Stimulated activated CD8-positive, alpha-beta memory T cell treated with anti-CD3 and anti-CD28 coated beads, Interleukin-7, amount 100 ng/mL, for 1 hour (primary cell): Measurements from ENCODE around the gene EXOC3L4.
"Not testable (repeated sequence)": the region's sequence is repeated elsewhere in the genome, so short reads cannot be mapped to it uniquely, and the experiment has no call there.

Experiments
- DNase-seq, 2 donors: peaks; one replicate each; pipeline ENCODE4 v3.0.0-alpha.2; 2020; ENCODE audit warnings: low read depth in 2 of 2

Gene EXOC3L4

DNA sequence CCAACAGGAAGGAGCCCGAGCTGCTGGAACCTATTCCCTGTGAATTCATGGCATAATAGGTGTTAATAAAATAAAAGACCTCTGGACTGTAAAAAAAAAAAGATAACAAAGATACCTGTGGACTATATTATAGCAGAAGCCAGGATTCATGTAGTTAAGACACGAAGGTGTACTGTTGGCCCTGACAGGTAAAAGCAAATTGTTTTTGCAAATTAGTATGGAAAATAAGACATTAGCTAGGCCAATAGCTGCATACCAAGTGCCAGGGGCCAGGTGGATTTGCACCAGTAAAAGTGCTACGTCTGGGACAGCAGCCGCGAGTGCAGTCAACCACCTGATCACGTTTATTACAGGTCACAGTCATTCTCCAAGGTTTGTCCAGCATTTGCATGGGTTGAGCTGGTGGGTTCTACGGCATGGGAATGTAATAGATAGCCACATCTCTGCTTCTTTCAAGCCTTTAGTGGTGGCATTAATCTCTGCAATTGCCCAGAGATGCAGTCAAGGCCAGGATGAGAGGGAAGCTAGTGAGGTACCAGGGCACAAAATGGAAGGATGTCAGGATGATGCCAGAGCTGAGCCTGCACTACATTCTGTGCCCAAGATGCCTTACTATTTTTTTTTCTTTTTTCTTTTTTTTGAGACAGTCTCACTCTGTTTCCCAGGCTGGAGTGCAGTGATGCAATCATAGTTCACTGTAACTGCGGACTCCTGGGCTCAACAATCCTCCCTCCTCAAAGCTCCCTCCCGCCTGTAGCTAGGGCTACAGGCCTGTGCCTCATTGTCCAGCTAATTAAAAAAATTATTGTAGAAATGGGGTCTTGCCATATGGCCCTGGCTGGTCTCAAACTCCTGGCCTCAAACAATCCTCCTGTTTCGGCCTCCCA, 55.1 kb downstream of the EXOC3L4 start:
- no peak for DNase-seq

GRCh38 chr14:103151270-103151945, 56.9 kb downstream of the EXOC3L4 start:
- DNase-seq = no peak

- DNase-seq = no peak
These were observed 60.5 kb downstream of the EXOC3L4 start for GRCh38 chr14:103155010-103155409.

- not testable (repeated sequence) for DNase-seq
These were observed 60.9 kb downstream of the EXOC3L4 start for GRCh38 chr14:103155416-103155815.

DNA sequence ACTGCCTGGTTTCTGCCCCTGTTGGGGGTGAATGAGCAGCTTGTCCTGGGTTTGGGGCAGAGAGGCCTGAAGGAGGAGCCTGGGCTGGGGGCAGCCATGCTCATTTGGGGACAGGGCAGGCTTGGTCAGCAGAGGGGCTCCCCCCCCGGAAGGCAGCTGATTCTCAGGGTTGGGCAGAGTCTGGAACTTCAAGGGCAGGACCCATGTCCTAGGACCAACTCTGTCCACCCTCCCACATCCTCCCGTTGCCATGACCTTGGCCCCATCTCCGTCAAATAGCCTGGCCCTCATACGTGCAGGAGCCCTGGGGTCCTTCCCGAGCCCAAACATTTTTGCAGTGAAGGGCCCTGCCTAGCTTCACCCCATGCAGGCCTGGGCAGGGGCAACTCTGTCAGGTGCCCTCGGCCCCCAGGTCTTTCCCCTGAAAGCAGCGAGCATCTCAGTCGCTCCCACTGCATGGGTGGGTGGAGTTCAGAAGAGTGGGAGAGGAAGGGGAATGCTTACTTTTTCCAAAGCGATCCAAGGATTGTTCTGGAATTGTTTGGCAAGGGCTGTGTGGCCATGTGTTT, 61.4 kb downstream of the EXOC3L4 start:
- DNase-seq = no peak

DNA sequence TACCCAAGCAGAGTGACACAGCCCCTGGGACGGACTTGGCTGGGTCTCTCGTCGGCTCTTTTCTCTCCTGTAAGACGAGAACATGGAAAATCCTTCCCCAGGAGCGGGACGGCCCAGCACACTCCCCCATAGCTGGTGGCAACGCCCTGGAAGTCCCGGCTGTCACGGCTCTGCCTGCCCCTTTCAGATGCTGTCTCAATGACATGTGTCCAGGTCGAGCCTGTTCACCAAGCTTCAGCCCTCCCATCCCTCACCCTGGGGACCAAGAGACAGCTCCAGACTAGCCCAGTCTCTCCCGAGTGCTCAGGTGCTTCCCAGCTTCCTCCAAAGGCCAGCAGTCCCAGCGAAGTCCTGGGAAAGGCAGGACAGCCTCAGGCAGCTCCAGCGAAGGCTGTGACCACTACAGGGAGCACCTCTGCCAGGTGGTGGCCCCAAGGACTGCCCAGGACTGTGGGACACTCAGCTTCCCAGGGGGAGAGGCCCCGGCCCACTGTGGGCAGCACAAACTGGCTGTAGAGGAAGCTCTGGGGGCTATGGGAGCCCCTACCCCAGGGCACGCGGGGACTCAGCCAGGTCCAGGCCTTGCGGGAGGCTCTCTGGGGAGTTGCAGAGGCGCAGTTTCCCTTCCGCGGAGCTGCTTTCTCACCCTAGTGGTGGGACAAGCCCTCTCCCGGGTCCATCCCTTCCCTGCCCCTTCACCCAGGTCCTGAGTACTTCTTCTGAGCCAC, 62.3 kb downstream of the EXOC3L4 start:
- DNase-seq = no peak

DNA sequence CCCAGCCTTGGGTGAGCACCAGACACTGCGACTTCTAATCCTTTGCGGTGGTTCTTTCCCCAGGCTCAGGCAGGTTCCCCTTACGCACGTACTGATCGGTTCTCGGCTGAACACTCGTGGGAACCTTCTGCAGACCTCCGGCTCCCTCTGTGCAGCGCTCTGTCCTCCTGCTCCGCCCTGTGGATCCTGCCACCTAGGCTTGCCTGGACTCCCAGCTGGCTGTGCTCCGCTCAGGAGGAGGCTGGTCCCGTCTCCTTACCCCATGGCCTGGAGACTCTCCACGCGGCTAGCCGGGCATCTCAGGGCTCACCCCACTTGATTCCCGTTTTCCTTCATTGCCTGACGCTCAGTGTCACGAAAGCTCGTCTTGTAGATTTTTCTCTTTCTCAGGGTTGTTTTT, 63.4 kb downstream of the EXOC3L4 start:
- no peak for DNase-seq

DNA sequence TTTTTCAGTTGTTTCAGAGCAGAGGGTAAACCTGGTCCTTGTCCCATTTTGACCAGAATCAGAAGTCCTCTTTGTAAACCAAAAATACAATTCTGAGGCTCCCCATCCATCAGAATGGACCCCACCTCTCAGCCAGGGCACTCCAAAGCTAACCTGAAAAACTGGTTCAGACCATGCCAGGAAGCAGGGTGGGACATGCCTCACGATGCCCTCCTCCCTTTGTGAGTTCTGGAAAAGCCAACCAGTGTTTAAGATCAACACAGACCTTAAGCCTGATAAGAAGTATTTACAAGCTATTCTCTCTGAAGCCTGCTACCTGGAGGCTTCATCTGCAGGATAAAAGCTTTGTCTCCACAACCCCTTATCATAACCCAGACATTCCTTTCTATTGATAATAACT, 64.2 kb downstream of the EXOC3L4 start:
- no peak for DNase-seq
